ENCODE measurements around the gene NUSAP1. TPM values are rescaled to one million over a fixed set of nuclear protein-coding genes. Genes with fewer than 3 reads are reported as not detected.
A peak's percentile ranks its signal among the peaks of the same experiment; 100 is the strongest.
"Not testable (repeated sequence)": the region's sequence is repeated elsewhere in the genome, so short reads cannot be mapped to it uniquely, and the experiment has no call there.

Gene NUSAP1
- polyA plus RNA-seq, 1 donor = 39.4 TPM

DNA sequence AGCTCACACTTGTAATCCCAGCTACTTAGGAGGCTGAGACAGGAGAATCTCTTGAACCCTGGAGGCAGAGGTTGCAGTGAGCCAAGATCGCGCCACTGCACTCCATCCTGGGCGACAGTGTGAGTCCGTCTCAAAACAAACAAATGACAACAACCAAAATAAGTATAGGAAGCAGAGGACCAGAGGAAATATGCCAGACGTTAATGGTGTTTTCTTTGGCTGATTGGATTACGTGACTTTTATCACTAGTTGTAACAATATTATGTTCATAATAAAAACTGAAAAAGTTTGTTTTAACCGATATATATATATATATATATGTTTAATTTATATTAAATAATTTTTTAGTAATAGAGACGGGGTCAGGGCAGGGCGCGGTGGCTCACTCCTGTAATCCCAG lies 21.7 kb downstream of the NUSAP1 start:
- no peak overlapping the region for H3K27ac ChIP-seq (ENCODE audit: low read length)
- no peaks in the 10 kb centered on the region for H3K9me3 ChIP-seq (ENCODE audit: control insufficient read depth, low read depth, low read length)
- H3K27me3 ChIP-seq (ENCODE audit: control insufficient read depth, insufficient read depth, low read length) = no peaks in the 10 kb centered on the region
- H3K4me3 ChIP-seq (ENCODE audit: low read length) = no peak overlapping the region
- no peak for DNase-seq
- 100% methylated on average over 2 of the region's 10 CpGs for WGBS (ENCODE audit: insufficient coverage, low lambda C conversion rate)
- peaks cover 22% of the 10 kb centered on the region for H3K36me3 ChIP-seq (ENCODE audit: control insufficient read depth, insufficient read depth, low read length)
- H3K4me1 ChIP-seq (ENCODE audit: control insufficient read depth, insufficient read depth, low read length) = no peaks in the 10 kb centered on the region

DNA sequence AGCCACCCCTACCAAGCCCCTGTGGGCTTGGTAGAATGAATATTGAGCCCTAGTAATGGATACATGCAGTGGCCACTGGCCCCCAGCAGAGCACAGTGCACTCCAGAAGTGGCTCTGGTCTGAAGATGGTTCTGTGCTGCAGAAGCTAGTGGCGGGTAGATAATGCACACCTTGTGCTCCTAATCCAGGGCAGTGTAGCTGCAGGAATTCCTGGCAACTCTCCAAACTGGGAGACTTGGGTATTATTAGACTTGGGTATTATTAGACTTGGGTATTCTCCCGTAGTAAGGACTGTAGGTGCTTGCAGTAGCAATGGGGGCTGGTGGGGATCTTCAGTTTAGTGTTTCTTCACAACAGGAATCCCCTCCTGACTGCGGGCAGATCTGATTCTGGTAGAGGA lies 34.7 kb downstream of the NUSAP1 start:
- WGBS (ENCODE audit: insufficient coverage, low lambda C conversion rate) = no CpG with 5 or more reads among the region's 3 CpGs
- no peak for DNase-seq

DNA sequence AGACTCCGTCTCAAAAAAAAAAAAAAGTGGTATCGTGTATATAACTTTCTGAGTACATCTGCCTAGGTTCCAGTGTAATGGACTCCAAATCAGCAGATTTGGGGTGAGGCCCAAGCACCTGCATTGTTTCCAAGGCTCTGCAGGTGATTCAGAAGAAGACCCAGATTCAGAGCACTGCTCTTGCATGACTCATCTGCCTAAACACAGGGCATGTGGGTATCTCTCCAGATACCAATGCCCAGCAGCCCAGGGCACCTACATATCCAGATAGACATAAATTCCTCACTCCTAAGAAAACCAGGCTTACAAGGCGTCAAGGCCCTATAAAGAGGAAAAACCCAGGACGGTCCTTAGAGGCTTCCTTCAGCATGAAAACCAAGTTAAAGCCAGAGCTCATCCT lies 45.3 kb downstream of the NUSAP1 start:
- Histone ChIP-seq H3K4me1 (ENCODE audit: control insufficient read depth, insufficient read depth, low read length) (no peaks in the 10 kb centered on the region), H3K4me3 (ENCODE audit: low read length) (no peak overlapping the region), H3K9me3 (ENCODE audit: control insufficient read depth, low read depth, low read length) (no peaks in the 10 kb centered on the region), H3K27ac (ENCODE audit: low read length) (no peak overlapping the region), H3K36me3 (ENCODE audit: control insufficient read depth, insufficient read depth, low read length) (peaks cover 16% of the 10 kb centered on the region), H3K27me3 (ENCODE audit: control insufficient read depth, insufficient read depth, low read length) (no peaks in the 10 kb centered on the region)
- no peak for DNase-seq
- no CpG with 5 or more reads among the region's 4 CpGs for WGBS (ENCODE audit: insufficient coverage, low lambda C conversion rate)

More for the DNA sequence above, 34.7 kb downstream of the NUSAP1 start:
- H3K27ac ChIP-seq (ENCODE audit: low read length) = no peak overlapping the region
- peaks cover 25% of the 10 kb centered on the region for H3K36me3 ChIP-seq (ENCODE audit: control insufficient read depth, insufficient read depth, low read length)
- no peaks in the 10 kb centered on the region for H3K27me3 ChIP-seq (ENCODE audit: control insufficient read depth, insufficient read depth, low read length)
- no peaks in the 10 kb centered on the region for H3K4me1 ChIP-seq (ENCODE audit: control insufficient read depth, insufficient read depth, low read length)
- H3K4me3 ChIP-seq (ENCODE audit: low read length) = no peak overlapping the region
- no peaks in the 10 kb centered on the region for H3K9me3 ChIP-seq (ENCODE audit: control insufficient read depth, low read depth, low read length)

DNA sequence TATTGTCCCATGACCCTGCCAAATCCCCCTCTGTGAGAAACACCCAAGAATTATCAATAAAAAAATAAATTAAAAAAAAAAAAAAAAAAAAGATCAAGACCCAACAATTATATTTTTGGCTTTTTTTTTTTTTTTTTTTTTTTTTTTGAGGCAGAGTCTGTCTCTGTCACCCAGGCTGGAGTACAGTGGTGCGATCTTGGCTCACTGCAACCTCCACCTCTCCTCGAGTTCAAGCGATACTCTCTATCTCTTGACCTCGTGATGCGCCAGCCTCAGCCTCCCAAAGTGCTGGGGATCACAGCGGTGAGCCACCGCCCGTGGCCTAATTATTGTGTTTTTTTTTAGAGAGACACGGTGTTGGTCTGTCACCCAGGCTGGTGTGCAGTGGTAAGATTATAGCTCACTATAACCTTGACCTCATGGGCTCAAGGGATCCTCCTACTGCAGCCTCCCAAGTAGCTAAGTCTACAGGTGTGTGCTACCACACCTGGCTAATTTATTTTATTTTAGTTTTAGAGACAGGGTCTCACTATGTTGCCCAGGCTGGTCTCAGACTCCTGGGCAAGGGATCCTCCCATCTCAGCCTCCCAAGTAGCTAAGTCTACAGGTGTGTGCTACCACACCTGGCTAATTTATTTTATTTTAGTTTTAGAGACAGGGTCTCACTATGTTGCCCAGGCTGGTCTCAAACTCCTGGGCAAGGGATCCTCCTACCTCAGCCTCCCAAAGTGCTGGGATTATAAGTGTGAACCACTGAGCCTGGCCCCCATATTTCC lies 51.5 kb downstream of the NUSAP1 start:
- not testable (repeated sequence) for H3K4me3 ChIP-seq (ENCODE audit: low read length); H3K9me3 ChIP-seq (ENCODE audit: control insufficient read depth, low read depth, low read length); H3K27me3 ChIP-seq (ENCODE audit: control insufficient read depth, insufficient read depth, low read length); H3K27ac ChIP-seq (ENCODE audit: low read length); DNase-seq; H3K4me1 ChIP-seq (ENCODE audit: control insufficient read depth, insufficient read depth, low read length)
- peaks cover 14% of the 10 kb centered on the region for H3K36me3 ChIP-seq (ENCODE audit: control insufficient read depth, insufficient read depth, low read length)
- WGBS (ENCODE audit: insufficient coverage, low lambda C conversion rate) = 100% methylated on average over 1 of the region's 9 CpGs

DNA sequence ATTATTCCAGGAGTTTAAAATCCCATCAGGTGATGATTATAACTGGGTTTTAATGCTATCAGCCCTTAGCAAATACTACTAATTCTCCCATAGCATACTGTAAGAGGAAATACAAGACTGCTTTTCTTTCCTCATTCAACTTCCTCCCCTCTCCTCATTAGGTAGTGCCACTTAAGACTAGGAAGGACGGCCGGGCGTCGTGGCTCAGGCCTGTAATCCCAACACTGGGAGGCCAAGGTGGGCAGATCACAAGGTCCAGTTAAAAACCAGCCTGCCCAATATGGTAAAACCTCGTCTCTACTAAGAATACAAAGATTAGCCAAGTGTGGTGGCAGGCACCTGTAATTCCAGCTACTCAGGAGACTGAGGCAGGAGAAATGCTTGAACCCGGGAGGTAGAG lies 55.0 kb downstream of the NUSAP1 start:
- H3K9me3 ChIP-seq (ENCODE audit: control insufficient read depth, low read depth, low read length) = no peaks in the 10 kb centered on the region
- H3K36me3 ChIP-seq (ENCODE audit: control insufficient read depth, insufficient read depth, low read length) = peaks cover 21% of the 10 kb centered on the region
- no peaks in the 10 kb centered on the region for H3K4me1 ChIP-seq (ENCODE audit: control insufficient read depth, insufficient read depth, low read length)
- no peak overlapping the region for H3K27ac ChIP-seq (ENCODE audit: low read length)
- H3K4me3 ChIP-seq (ENCODE audit: low read length) = no peak overlapping the region
- WGBS (ENCODE audit: insufficient coverage, low lambda C conversion rate) = 43% methylated on average over 1 of the region's 6 CpGs
- H3K27me3 ChIP-seq (ENCODE audit: control insufficient read depth, insufficient read depth, low read length) = no peaks in the 10 kb centered on the region
- DNase-seq = no peak

DNA sequence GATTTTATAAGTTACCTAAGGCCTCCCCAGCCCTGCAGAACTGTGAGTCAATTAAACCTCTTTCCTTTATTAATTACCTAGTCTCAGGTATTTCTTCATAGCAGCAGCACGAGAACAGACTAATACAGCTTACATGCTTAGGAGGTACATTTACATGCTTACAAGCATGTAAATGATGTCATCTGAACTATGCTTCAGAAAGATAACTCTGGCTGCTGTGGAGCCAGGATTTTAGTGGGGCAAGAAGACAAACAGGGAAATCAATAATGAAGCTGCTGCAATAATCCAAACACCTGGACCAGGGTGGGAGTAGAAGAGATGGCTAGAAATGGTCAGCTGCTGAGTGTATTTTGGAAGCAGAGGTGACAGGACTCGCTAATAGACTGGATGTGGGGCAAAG lies 60.0 kb downstream of the NUSAP1 start:
- H3K4me3 ChIP-seq (ENCODE audit: low read length) = no peak overlapping the region
- WGBS (ENCODE audit: insufficient coverage, low lambda C conversion rate) = no CpG with 5 or more reads among the region's 2 CpGs
- no peaks in the 10 kb centered on the region for H3K9me3 ChIP-seq (ENCODE audit: control insufficient read depth, low read depth, low read length)
- no peak for DNase-seq
- no peak overlapping the region for H3K27ac ChIP-seq (ENCODE audit: low read length)
- H3K36me3 ChIP-seq (ENCODE audit: control insufficient read depth, insufficient read depth, low read length) = peaks cover 37% of the 10 kb centered on the region
- no peaks in the 10 kb centered on the region for H3K4me1 ChIP-seq (ENCODE audit: control insufficient read depth, insufficient read depth, low read length)
- H3K27me3 ChIP-seq (ENCODE audit: control insufficient read depth, insufficient read depth, low read length) = no peaks in the 10 kb centered on the region

DNA sequence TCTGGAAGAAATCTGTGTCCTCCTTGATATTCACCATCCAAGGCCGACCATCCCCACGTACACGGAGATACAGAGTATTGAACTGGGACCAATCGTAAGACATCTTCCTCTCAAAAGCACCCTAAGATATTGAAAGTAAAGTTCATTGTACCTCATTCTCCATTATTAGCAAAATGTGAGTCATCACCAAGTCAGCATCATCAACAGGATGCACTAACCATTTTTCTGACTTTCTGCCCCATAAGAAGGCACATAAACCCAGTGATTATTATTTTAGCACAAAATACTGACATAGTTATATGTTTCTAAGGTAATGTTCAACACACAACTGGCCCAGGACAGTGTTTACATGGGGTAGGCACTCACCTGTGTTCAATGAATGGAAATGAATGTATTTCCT lies 62.2 kb downstream of the NUSAP1 start:
- peaks cover 25% of the 10 kb centered on the region for H3K36me3 ChIP-seq (ENCODE audit: control insufficient read depth, insufficient read depth, low read length)
- WGBS (ENCODE audit: insufficient coverage, low lambda C conversion rate) = no CpG with 5 or more reads among the region's 4 CpGs
- H3K9me3 ChIP-seq (ENCODE audit: control insufficient read depth, low read depth, low read length) = no peaks in the 10 kb centered on the region

DNA sequence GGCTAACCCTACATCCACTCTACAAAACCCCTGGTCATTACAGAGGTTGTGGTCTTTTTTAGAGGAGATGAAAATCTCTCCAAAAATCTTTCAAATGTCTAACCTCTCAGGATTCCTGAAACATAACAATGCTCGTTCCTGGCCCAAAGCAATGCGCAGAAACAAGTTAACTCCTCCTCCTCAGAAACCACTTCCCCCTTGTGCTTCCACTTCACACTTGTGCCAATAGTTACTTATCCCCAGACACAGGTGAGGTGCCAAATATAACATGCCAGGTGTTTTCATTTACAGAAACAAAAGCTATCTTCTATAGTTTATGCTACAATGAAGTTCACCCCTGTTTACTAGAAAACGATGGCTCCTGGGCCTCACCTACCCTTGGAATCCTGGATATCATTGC lies 63.4 kb downstream of the NUSAP1 start:
- WGBS (ENCODE audit: insufficient coverage, low lambda C conversion rate) = 100% methylated on average over 1 of the region's 3 CpGs
- H3K9me3 ChIP-seq (ENCODE audit: control insufficient read depth, low read depth, low read length) = no peaks in the 10 kb centered on the region
- no peaks in the 10 kb centered on the region for H3K27me3 ChIP-seq (ENCODE audit: control insufficient read depth, insufficient read depth, low read length)
- no peak for DNase-seq
- no peaks in the 10 kb centered on the region for H3K4me1 ChIP-seq (ENCODE audit: control insufficient read depth, insufficient read depth, low read length)
- no peak overlapping the region for H3K4me3 ChIP-seq (ENCODE audit: low read length)
- H3K27ac ChIP-seq (ENCODE audit: low read length) = no peak overlapping the region
- peaks cover 23% of the 10 kb centered on the region for H3K36me3 ChIP-seq (ENCODE audit: control insufficient read depth, insufficient read depth, low read length)

More for the DNA sequence above, 62.2 kb downstream of the NUSAP1 start:
- no peaks in the 10 kb centered on the region for H3K4me1 ChIP-seq (ENCODE audit: control insufficient read depth, insufficient read depth, low read length)
- H3K27ac ChIP-seq (ENCODE audit: low read length) = no peak overlapping the region
- DNase-seq = no peak
- H3K4me3 ChIP-seq (ENCODE audit: low read length) = no peak overlapping the region
- no peaks in the 10 kb centered on the region for H3K27me3 ChIP-seq (ENCODE audit: control insufficient read depth, insufficient read depth, low read length)

DNA sequence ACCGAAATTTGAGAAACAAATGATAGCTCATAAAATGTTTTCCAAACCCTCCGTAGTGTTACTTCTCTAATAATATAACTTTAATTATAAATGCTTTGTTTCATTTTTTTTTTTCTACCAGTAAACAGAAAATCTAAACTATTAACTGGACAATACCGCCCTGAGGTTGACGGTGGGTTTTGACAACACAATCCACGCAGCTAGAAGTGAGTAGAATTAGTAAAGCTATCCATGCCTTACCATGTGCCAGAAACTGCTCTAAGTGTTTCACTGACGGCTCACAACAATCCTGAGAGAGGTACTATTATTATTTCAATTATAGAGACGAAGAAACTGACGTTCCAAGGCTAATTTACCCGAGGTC lies 69.2 kb downstream of the NUSAP1 start:
- H3K36me3 ChIP-seq (ENCODE audit: control insufficient read depth, insufficient read depth, low read length) = no peaks in the 10 kb centered on the region
- 24% methylated on average over 4 of the region's 9 CpGs for WGBS (ENCODE audit: insufficient coverage, low lambda C conversion rate)

DNA sequence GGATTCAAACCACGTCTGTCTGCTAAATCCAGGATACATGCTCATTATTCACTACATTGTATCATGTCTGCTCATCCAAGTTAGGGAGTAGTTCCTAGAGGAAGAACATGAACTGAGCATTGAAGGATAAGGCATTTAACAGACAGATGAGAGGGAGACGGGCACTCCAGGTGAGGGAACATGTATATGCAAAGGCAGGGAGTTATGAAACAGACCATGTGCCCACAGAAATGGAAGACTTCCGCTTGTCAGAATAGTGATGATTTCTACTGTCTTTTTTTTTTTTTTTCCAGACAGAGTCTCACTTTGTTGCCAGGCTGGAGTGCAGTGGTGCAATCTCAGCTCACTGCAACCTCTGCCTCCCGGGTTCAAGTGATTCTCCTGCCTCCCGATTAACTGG lies 74.7 kb downstream of the NUSAP1 start:
- Histone ChIP-seq H3K27me3 (ENCODE audit: control insufficient read depth, insufficient read depth, low read length) (no peaks in the 10 kb centered on the region), H3K36me3 (ENCODE audit: control insufficient read depth, insufficient read depth, low read length) (no peaks in the 10 kb centered on the region), H3K4me1 (ENCODE audit: control insufficient read depth, insufficient read depth, low read length) (peaks cover 6% of the 10 kb centered on the region), H3K27ac (ENCODE audit: low read length) (peak overlapping the region; percentile 68), H3K4me3 (ENCODE audit: low read length) (no peak overlapping the region), H3K9me3 (ENCODE audit: control insufficient read depth, low read depth, low read length) (no peaks in the 10 kb centered on the region)
- 83% methylated on average over 2 of the region's 5 CpGs for WGBS (ENCODE audit: insufficient coverage, low lambda C conversion rate)
- no peak for DNase-seq

More for the DNA sequence above, 69.2 kb downstream of the NUSAP1 start:
- no peaks in the 10 kb centered on the region for H3K9me3 ChIP-seq (ENCODE audit: control insufficient read depth, low read depth, low read length)
- no peak for DNase-seq
- no peaks in the 10 kb centered on the region for H3K4me1 ChIP-seq (ENCODE audit: control insufficient read depth, insufficient read depth, low read length)
- peak overlapping the region; percentile 77 for H3K27ac ChIP-seq (ENCODE audit: low read length)
- no peaks in the 10 kb centered on the region for H3K27me3 ChIP-seq (ENCODE audit: control insufficient read depth, insufficient read depth, low read length)
- peak overlapping the region; percentile 88 for H3K4me3 ChIP-seq (ENCODE audit: low read length)

DNA sequence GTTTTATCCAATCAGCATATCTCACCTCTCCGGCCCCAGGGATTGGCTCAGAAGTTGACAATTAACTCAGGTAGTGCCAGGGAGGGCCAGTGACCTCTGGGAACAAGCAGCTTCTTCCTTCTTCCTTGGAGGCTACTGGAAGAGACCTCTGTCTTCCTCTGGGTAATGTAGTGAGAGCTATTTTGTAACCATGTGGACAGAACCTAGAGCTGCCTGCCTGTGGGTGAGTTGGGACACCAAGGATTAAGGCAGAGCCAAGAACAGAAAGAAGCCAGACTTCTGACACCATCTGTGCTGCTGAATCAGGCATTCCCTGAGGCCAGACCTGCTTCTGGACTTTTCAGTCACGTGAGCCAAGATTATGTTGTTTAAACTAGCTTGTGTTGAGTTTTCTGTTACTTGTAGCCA lies 75.6 kb downstream of the NUSAP1 start:
- H3K27me3 ChIP-seq (ENCODE audit: control insufficient read depth, insufficient read depth, low read length) = no peaks in the 10 kb centered on the region
- no peaks in the 10 kb centered on the region for H3K36me3 ChIP-seq (ENCODE audit: control insufficient read depth, insufficient read depth, low read length)
- WGBS (ENCODE audit: insufficient coverage, low lambda C conversion rate) = no CpG with 5 or more reads among the region's 2 CpGs
- peak; percentile 52 to 82 for DNase-seq
- no peaks in the 10 kb centered on the region for H3K9me3 ChIP-seq (ENCODE audit: control insufficient read depth, low read depth, low read length)
- H3K4me1 ChIP-seq (ENCODE audit: control insufficient read depth, insufficient read depth, low read length) = peaks cover 6% of the 10 kb centered on the region
- H3K4me3 ChIP-seq (ENCODE audit: low read length) = peak overlapping the region; percentile 11
- H3K27ac ChIP-seq (ENCODE audit: low read length) = peak overlapping the region; percentile 68

All from large intestine (tissue), 3 donors.